GM12878 (cell line): ENCODE data around the gene DPM1. TPM values are rescaled to one million over a fixed set of nuclear protein-coding genes. Genes with fewer than 3 reads are reported as not detected.

Source experiments
- ATAC-seq: fragments of 200-7000 bp; cut with Tn5 transposase; 3 replicates; pipeline ENCODE4 v1.9.1; 2020; ENCODE audit warnings: mild to moderate bottlenecking, moderate library complexity
- BruUV-seq: library from RNA; stranded (reverse); fragments of 400-500 nt; replicated peaks from 2 replicates; lab custom pipeline; 2021; lab: Mats Ljungman, UMichigan
- CTCF ChIA-PET: fragments of 300-600 bp; sonication (Branson Sonifier 250); formaldehyde crosslinking; extraction: SDS; loops from one replicate; lab custom pipeline; 2021; ENCODE audit warnings: inconsistent platforms; lab: Yijun Ruan, JAX
- POLR2A ChIA-PET: fragments of 350-600 bp; formaldehyde crosslinking; extraction: SDS; loops from one replicate; lab custom pipeline; 2021; ENCODE audit warnings: inconsistent platforms; lab: Charles Lee
- RAD21 ChIA-PET: fragments of 300-600 bp; sonication (Branson Sonifier 250); formaldehyde crosslinking; loops from one replicate; lab custom pipeline; 2023; ENCODE audit warnings: antibody characterized with exemption; ENCODE audit not compliant: unreplicated experiment; lab: Charles Lee
- SMC1A ChIA-PET: fragments of 300-600 bp; sonication (Branson Sonifier 250); formaldehyde crosslinking; loops from one replicate; lab custom pipeline; 2023; ENCODE audit not compliant: unreplicated experiment, uncharacterized antibody; lab: Charles Lee
- DNase-seq: peaks from one replicate; pipeline ENCODE4 v3.0.0-alpha.2; 2011; ENCODE audit warnings: low read depth, low spot score
- FAIRE-seq: peaks from 3 replicates; lab custom pipeline; 2011; peaks lifted over from hg19 to GRCh38; lab: Jason Lieb, UNC
- H2AFZ ChIP-seq: 2 replicates; pipeline ENCODE4 v1.6.0; 2011; ENCODE audit warnings: low read depth, low read length, control low read depth; ENCODE audit not compliant: control insufficient read depth
- H3K27ac ChIP-seq: 2 replicates; pipeline ENCODE4 v1.5.1; 2011; ENCODE audit warnings: control low read depth; ENCODE audit not compliant: control insufficient read depth, insufficient read depth
- H3K27me3 ChIP-seq, 2 experiments: replicated peaks in 1 of 2; 2 replicates each; pipeline versions ENCODE4 v1.6.0 to v1.6.1; 2011; ENCODE audit warnings: low read length in 1 of 2; ENCODE audit not compliant: control insufficient read depth in 2 of 2, insufficient read depth in 2 of 2
- H3K36me3 ChIP-seq, 2 experiments: 2 replicates each; pipeline ENCODE4 v1.5.1; 2011; ENCODE audit warnings: low read length in 1 of 2; ENCODE audit not compliant: control insufficient read depth in 2 of 2, insufficient read depth in 2 of 2
- H3K4me1 ChIP-seq: 2 replicates; pipeline ENCODE4 v1.6.1; 2011; ENCODE audit warnings: mild to moderate bottlenecking, low read length, moderate library complexity, mixed read lengths; ENCODE audit not compliant: control insufficient read depth, insufficient read depth
- H3K4me2 ChIP-seq: 2 replicates; pipeline ENCODE4 v1.6.0; 2011; ENCODE audit warnings: control low read depth; ENCODE audit not compliant: control insufficient read depth, insufficient read depth
- H3K4me3 ChIP-seq: fragments of 200-600 bp; sonication (generic); 2 replicates; pipeline ENCODE4 v1.5.1; 2016
- H3K79me2 ChIP-seq: 2 replicates; pipeline ENCODE4 v1.6.0; 2011; ENCODE audit warnings: low read length; ENCODE audit not compliant: control insufficient read depth, insufficient read depth
- H3K9ac ChIP-seq: 2 replicates; pipeline ENCODE4 v1.8.0; 2011; ENCODE audit warnings: low read length, control low read depth, mixed read lengths; ENCODE audit not compliant: control insufficient read depth, insufficient read depth
- H3K9me3 ChIP-seq: replicated peaks from 3 replicates; pipeline ENCODE4 v1.5.1; 2011; ENCODE audit warnings: mild to moderate bottlenecking, low read length; ENCODE audit not compliant: control insufficient read depth, insufficient read depth
- H4K20me1 ChIP-seq: 2 replicates; pipeline ENCODE4 v1.6.0; 2011; ENCODE audit not compliant: control insufficient read depth, insufficient read depth
- GATAD2B ChIP-seq: fragments of 450-650 bp; conservative IDR thresholded peaks from 2 replicates; pipeline ENCODE4 v1.6.1; 2017; ENCODE audit warnings: low read depth, mild to moderate bottlenecking, moderate library complexity
- IKZF1 ChIP-seq: fragments of 450-650 bp; conservative IDR thresholded peaks from 2 replicates; pipeline ENCODE4 v1.6.1; 2017; ENCODE audit warnings: antibody characterized with exemption, mild to moderate bottlenecking
- JUND ChIP-seq: IDR thresholded peaks from 2 replicates; pipeline ENCODE4 v1.6.1; 2012; ENCODE audit warnings: low read depth, mild to moderate bottlenecking, low read length, improper control_type of control experiment, moderate library complexity
- NFXL1 ChIP-seq: fragments of 450-650 bp; IDR thresholded peaks from 2 replicates; pipeline ENCODE4 v1.6.1; 2017; ENCODE audit warnings: antibody characterized with exemption, mild to moderate bottlenecking, borderline replicate concordance
- RAD51 ChIP-seq: fragments of 450-650 bp; IDR thresholded peaks from 2 replicates; pipeline ENCODE4 v1.6.1; 2016; ENCODE audit warnings: moderate library complexity, mild to moderate bottlenecking, inconsistent platforms
- RCOR1 ChIP-seq: conservative IDR thresholded peaks from 2 replicates; pipeline ENCODE4 v1.6.1; 2012; ENCODE audit warnings: low read depth, low read length, improper control_type of control experiment
- RELA ChIP-seq: fragments of 450-650 bp; IDR thresholded peaks from 2 replicates; pipeline ENCODE4 v1.8.0; 2014; ENCODE audit warnings: borderline replicate concordance; ENCODE audit not compliant: partially characterized antibody
- SPI1 ChIP-seq: IDR thresholded peaks from 2 replicates; pipeline ENCODE4 v1.6.1; 2011; ENCODE audit warnings: low read depth, mild to moderate bottlenecking, low read length, moderate library complexity, borderline replicate concordance; ENCODE audit not compliant: insufficient read depth
- STAT1 ChIP-seq: fragments of 450-650 bp; conservative IDR thresholded peaks from 2 replicates; pipeline ENCODE4 v1.6.1; 2014; ENCODE audit warnings: antibody characterized with exemption, mild to moderate bottlenecking
- SUPT20H ChIP-seq: IDR thresholded peaks from 2 replicates; pipeline ENCODE4 v1.6.1; 2011; ENCODE audit warnings: low read depth, mild to moderate bottlenecking, low read length, moderate library complexity, borderline replicate concordance; ENCODE audit not compliant: control insufficient read depth
- TARDBP ChIP-seq: IDR thresholded peaks from 2 replicates; pipeline ENCODE4 v1.6.1; 2016; ENCODE audit warnings: borderline replicate concordance
- WGBS: methylation state at CpG from one replicate; pipeline ENCODE4 v1.1.6; 2016; ENCODE audit warnings: low lambda C conversion rate; ENCODE audit not compliant: insufficient replicate concordance, insufficient coverage; ENCODE audit errors: missing lambda C conversion rate; 5-methylcytosine and 5-hydroxymethylcytosine counted together
- in situ Hi-C: fragments of 300-500 bp; cut with MboI; formaldehyde crosslinking; loops from 9 replicates; pipeline ENCODE4 v1.14.3; 2018; ENCODE audit warnings: mixed read lengths
- intact Hi-C: fragments of 100-400 bp; cut with micrococcal nuclease; formaldehyde crosslinking; loops from one replicate; pipeline ENCODE4 v1.14.2; 2022; ENCODE audit not compliant: unreplicated experiment
- polyA plus RNA-seq, 11 experiments: library from polyadenylated mRNA; depleted of rRNA in 4 of 11; unstranded in 6 of 11; stranded (reverse) in 5 of 11; fragments of >200 nt; fragmentation: Nextera tagmentation in 4 of 11; fragmentation: Illumina TruSeq in 1 of 11; extraction: Ambion mirVana in 4 of 11; extraction: Trizol in 1 of 11; gene quantifications; 1 replicate in 1 of 11; 2 replicates in 10 of 11; pipeline versions ENCODE4 v1.2.1 to v1.2.3, GENCODE V29; 2011 to 2016; ENCODE audit warnings: inconsistent platforms in 2 of 11, missing spikeins in 2 of 11, low read depth in 1 of 11
- total RNA-seq, 4 experiments: library from RNA; depleted of rRNA in 3 of 4; stranded (reverse); fragments of >200 nt in 3 of 4; fragmentation: Illumina TruSeq in 1 of 4; extraction: Trizol in 1 of 4; gene quantifications; 2 replicates each; pipeline versions ENCODE4 v1.2.1 to v1.2.3, GENCODE V29; 2013 to 2021
- TF ChIP-seq, protein P1 (sequence below): fragments of 150-350 bp; IDR thresholded peaks from 2 replicates; pipeline ENCODE4 v1.6.1; 2016; ENCODE audit warnings: low read depth, low read length
- TF ChIP-seq, protein P2 (sequence below): fragments of 450-650 bp; IDR thresholded peaks from 2 replicates; pipeline ENCODE4 v1.6.1; 2017; ENCODE audit warnings: mild to moderate bottlenecking, low read depth, inconsistent platforms; ENCODE audit not compliant: poor library complexity, severe bottlenecking

Gene DPM1
- total and polyA plus RNA-seq, 10 of the 15 experiments (the other 5 are each of a cell fraction or from before 2014, with no cell fraction given), result 53.3 to 167 (median 108) TPM

DNA sequence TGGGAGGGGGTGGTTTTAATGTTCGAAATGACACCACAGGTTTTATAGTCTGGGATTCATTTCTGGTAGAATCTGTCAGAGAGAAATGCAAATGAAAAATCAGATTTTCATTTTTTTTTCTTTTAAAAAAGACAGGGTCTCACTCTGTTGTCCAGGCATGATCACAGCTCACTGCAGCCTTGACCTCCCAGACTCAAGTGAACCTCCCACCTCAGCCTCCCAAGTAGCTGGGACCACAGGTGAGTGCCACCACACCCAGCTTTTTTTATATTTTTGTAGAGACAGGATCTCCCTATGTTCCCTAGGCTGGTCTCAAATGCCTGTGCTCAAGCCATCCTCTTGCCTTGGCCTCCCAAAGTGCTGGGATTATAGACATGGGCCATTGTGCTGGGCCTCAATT lies 24.7 kb downstream of the DPM1 start (continued):
- no peak for TF ChIP-seq JUND
- TF ChIP-seq RAD51, result no peak
- no peak for TF ChIP-seq RELA
- TF ChIP-seq SPI1, result no peak
- TF ChIP-seq GATAD2B, result no peak

DNA sequence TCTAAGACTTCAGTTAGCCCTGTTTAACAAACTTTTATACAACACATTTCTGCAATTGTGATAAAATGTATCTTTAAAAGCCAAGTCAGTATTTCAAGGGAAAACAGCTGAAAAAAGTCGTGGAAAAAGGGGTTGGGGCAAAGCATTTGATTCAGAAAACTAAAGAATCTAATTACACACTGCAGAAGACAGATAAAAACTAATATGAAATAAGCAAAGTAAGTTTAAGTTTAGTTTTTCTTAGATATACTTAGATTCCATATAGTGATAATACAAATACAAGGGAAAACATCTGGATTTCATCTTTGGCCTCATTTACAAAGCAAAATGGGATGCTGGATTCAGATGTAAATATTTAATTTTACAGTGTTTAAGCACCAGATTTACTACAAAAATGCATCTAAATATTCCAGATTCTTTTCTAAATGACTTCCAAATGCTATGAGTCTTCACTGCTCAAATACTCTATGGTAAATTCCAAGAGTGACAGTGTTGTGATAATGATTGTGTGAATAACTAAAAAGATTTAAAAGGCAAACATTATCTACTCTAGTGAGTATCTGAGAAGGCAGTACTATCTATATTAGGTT lies 25.5 kb downstream of the DPM1 start:
- ATAC-seq (no peak), DNase-seq (no peak), FAIRE-seq (no peak)
- Histone ChIP-seq H3K4me3 (no peak overlapping the region), H3K9ac (no peak overlapping the region), H3K27ac (no peak overlapping the region), H4K20me1 (no peaks in the 10 kb centered on the region), H3K79me2 (peaks cover 28% of the 10 kb centered on the region), H3K4me1 (peaks cover 5% of the 10 kb centered on the region; the same call in 1 of the 2 replicates), H2AFZ (no peak overlapping the region), H3K36me3 (peaks cover 0 to 29% of the 10 kb centered on the region in 2 experiments; a peak in 1 of 4 replicates), H3K9me3 (no peaks in the 10 kb centered on the region), H3K4me2 (no peak overlapping the region), H3K27me3 (no peaks in the 10 kb centered on the region)
- intact Hi-C loops, result no loop called here
- ChIA-PET CTCF (interaction anchor here (0.7 to 13.0 kb wide), 6 partner anchors 9 to 138 kb away, joined by 3 to 336 read pairs (median 5); partner anchors contain the start of genes BCAS4, DPM1 and MOCS3), SMC1A (interaction anchor here (0.6 to 8.2 kb wide), 2 partner anchors 41 to 139 kb away, joined by 3 to 90 read pairs; partner anchors contain the start of gene BCAS4), POLR2A (interaction anchor here (0.8 to 1.2 kb wide), 2 partner anchors 25 to 138 kb away, joined by 4 read pairs; partner anchors contain the start of genes BCAS4, DPM1 and MOCS3), RAD21 (interaction anchor here (3.9 to 7.6 kb wide), 2 partner anchors 111 to 142 kb away, joined by 33 to 36 read pairs; no protein-coding TSS in a partner anchor)
- 50% methylated on average over 1 of the region's 1 CpG for WGBS
- in situ Hi-C loops, result no loop called here
- no TSS peak for BruUV-seq
- no peak for TF ChIP-seq STAT1
- TF ChIP-seq, protein P1, sequence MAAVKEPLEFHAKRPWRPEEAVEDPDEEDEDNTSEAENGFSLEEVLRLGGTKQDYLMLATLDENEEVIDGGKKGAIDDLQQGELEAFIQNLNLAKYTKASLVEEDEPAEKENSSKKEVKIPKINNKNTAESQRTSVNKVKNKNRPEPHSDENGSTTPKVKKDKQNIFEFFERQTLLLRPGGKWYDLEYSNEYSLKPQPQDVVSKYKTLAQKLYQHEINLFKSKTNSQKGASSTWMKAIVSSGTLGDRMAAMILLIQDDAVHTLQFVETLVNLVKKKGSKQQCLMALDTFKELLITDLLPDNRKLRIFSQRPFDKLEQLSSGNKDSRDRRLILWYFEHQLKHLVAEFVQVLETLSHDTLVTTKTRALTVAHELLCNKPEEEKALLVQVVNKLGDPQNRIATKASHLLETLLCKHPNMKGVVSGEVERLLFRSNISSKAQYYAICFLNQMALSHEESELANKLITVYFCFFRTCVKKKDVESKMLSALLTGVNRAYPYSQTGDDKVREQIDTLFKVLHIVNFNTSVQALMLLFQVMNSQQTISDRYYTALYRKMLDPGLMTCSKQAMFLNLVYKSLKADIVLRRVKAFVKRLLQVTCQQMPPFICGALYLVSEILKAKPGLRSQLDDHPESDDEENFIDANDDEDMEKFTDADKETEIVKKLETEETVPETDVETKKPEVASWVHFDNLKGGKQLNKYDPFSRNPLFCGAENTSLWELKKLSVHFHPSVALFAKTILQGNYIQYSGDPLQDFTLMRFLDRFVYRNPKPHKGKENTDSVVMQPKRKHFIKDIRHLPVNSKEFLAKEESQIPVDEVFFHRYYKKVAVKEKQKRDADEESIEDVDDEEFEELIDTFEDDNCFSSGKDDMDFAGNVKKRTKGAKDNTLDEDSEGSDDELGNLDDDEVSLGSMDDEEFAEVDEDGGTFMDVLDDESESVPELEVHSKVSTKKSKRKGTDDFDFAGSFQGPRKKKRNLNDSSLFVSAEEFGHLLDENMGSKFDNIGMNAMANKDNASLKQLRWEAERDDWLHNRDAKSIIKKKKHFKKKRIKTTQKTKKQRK, result no peak
- TF ChIP-seq IKZF1, result no peak
- TF ChIP-seq NFXL1, result no peak
- TF ChIP-seq, protein P2, sequence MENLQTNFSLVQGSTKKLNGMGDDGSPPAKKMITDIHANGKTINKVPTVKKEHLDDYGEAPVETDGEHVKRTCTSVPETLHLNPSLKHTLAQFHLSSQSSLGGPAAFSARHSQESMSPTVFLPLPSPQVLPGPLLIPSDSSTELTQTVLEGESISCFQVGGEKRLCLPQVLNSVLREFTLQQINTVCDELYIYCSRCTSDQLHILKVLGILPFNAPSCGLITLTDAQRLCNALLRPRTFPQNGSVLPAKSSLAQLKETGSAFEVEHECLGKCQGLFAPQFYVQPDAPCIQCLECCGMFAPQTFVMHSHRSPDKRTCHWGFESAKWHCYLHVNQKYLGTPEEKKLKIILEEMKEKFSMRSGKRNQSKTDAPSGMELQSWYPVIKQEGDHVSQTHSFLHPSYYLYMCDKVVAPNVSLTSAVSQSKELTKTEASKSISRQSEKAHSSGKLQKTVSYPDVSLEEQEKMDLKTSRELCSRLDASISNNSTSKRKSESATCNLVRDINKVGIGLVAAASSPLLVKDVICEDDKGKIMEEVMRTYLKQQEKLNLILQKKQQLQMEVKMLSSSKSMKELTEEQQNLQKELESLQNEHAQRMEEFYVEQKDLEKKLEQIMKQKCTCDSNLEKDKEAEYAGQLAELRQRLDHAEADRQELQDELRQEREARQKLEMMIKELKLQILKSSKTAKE, result no peak
- TF ChIP-seq SUPT20H, result no peak
- no peak for TF ChIP-seq RCOR1
- TF ChIP-seq TARDBP, result no peak
